ENCODE data around the gene TRIM43.
"Not testable (repeated sequence)": the region's sequence is repeated elsewhere in the genome, so short reads cannot be mapped to it uniquely, and the experiment has no call there.

Gene TRIM43
- total RNA-seq, result 0 reads per million in 3 donors

- H3K4me3 ChIP-seq (ENCODE audit: insufficient read depth, low read depth, low read length, poor library complexity, severe bottlenecking); H3K27me3 ChIP-seq (replicated peaks; ENCODE audit: control insufficient read depth, insufficient read depth, low read length, poor library complexity, severe bottlenecking); H3K36me3 ChIP-seq (ENCODE audit: control insufficient read depth, insufficient read depth, low read length); H3K27ac ChIP-seq (ENCODE audit: insufficient read depth, low read length, poor library complexity, severe bottlenecking); H3K9me3 ChIP-seq (ENCODE audit: control insufficient read depth, low read length); DNase-seq; H3K4me1 ChIP-seq (ENCODE audit: control insufficient read depth, insufficient read depth, low read length, poor library complexity, severe bottlenecking): not testable (repeated sequence)
These were observed at the start of gene TRIM43 for GRCh38 chr2:95591701-95592100. TRIM43 (plus strand) TSS chr2:95592001; CDS start chr2:95594024, 2,023 bp downstream.

- H3K4me1 ChIP-seq (ENCODE audit: control insufficient read depth, insufficient read depth, low read length, poor library complexity, severe bottlenecking), result no peaks in the 10 kb centered on the region
- no peaks in the 10 kb centered on the region for H3K27me3 ChIP-seq (replicated peaks; ENCODE audit: control insufficient read depth, insufficient read depth, low read length, poor library complexity, severe bottlenecking)
- no peak for DNase-seq
- H3K4me3 ChIP-seq (ENCODE audit: insufficient read depth, low read depth, low read length, poor library complexity, severe bottlenecking), result no peak overlapping the region
- H3K9me3 ChIP-seq (ENCODE audit: control insufficient read depth, low read length), result no peaks in the 10 kb centered on the region
- no peak overlapping the region for H3K27ac ChIP-seq (ENCODE audit: insufficient read depth, low read length, poor library complexity, severe bottlenecking)
- no peaks in the 10 kb centered on the region for H3K36me3 ChIP-seq (ENCODE audit: control insufficient read depth, insufficient read depth, low read length)
These were observed 40.7 kb upstream of the TRIM43 start for GRCh38 chr2:95551055-95551568.

- Histone ChIP-seq H3K4me3 (ENCODE audit: insufficient read depth, low read depth, low read length, poor library complexity, severe bottlenecking) (no peak overlapping the region), H3K27ac (ENCODE audit: insufficient read depth, low read length, poor library complexity, severe bottlenecking) (no peak overlapping the region), H3K27me3 (replicated peaks; ENCODE audit: control insufficient read depth, insufficient read depth, low read length, poor library complexity, severe bottlenecking) (no peaks in the 10 kb centered on the region), H3K36me3 (ENCODE audit: control insufficient read depth, insufficient read depth, low read length) (no peaks in the 10 kb centered on the region), H3K4me1 (ENCODE audit: control insufficient read depth, insufficient read depth, low read length, poor library complexity, severe bottlenecking) (no peaks in the 10 kb centered on the region), H3K9me3 (ENCODE audit: control insufficient read depth, low read length) (no peaks in the 10 kb centered on the region)
- DNase-seq, result no peak
These were observed 38.9 kb upstream of the TRIM43 start for GRCh38 chr2:95552911-95553310.

- Histone ChIP-seq H3K36me3 (ENCODE audit: control insufficient read depth, insufficient read depth, low read length) (no peaks in the 10 kb centered on the region), H3K27ac (ENCODE audit: insufficient read depth, low read length, poor library complexity, severe bottlenecking) (no peak overlapping the region), H3K4me1 (ENCODE audit: control insufficient read depth, insufficient read depth, low read length, poor library complexity, severe bottlenecking) (no peaks in the 10 kb centered on the region), H3K4me3 (ENCODE audit: insufficient read depth, low read depth, low read length, poor library complexity, severe bottlenecking) (no peak overlapping the region), H3K27me3 (replicated peaks; ENCODE audit: control insufficient read depth, insufficient read depth, low read length, poor library complexity, severe bottlenecking) (no peaks in the 10 kb centered on the region), H3K9me3 (ENCODE audit: control insufficient read depth, low read length) (no peaks in the 10 kb centered on the region)
- no peak for DNase-seq
These were observed 22.6 kb upstream of the TRIM43 start for GRCh38 chr2:95569170-95569569.

- no peaks in the 10 kb centered on the region for H3K36me3 ChIP-seq (ENCODE audit: control insufficient read depth, insufficient read depth, low read length)
- H3K4me3 ChIP-seq (ENCODE audit: insufficient read depth, low read depth, low read length, poor library complexity, severe bottlenecking), result no peak overlapping the region
- no peak for DNase-seq
- no peak overlapping the region for H3K27ac ChIP-seq (ENCODE audit: insufficient read depth, low read length, poor library complexity, severe bottlenecking)
- no peaks in the 10 kb centered on the region for H3K9me3 ChIP-seq (ENCODE audit: control insufficient read depth, low read length)
- H3K27me3 ChIP-seq (replicated peaks; ENCODE audit: control insufficient read depth, insufficient read depth, low read length, poor library complexity, severe bottlenecking), result no peaks in the 10 kb centered on the region
- no peaks in the 10 kb centered on the region for H3K4me1 ChIP-seq (ENCODE audit: control insufficient read depth, insufficient read depth, low read length, poor library complexity, severe bottlenecking)
These were observed 17.9 kb upstream of the TRIM43 start for GRCh38 chr2:95573866-95574265.

GRCh38 chr2:95574506-95574905, 17.3 kb upstream of the TRIM43 start:
- no peak for DNase-seq
- Histone ChIP-seq H3K4me1 (ENCODE audit: control insufficient read depth, insufficient read depth, low read length, poor library complexity, severe bottlenecking) (no peaks in the 10 kb centered on the region), H3K9me3 (ENCODE audit: control insufficient read depth, low read length) (no peaks in the 10 kb centered on the region), H3K27ac (ENCODE audit: insufficient read depth, low read length, poor library complexity, severe bottlenecking) (no peak overlapping the region), H3K36me3 (ENCODE audit: control insufficient read depth, insufficient read depth, low read length) (no peaks in the 10 kb centered on the region), H3K4me3 (ENCODE audit: insufficient read depth, low read depth, low read length, poor library complexity, severe bottlenecking) (no peak overlapping the region), H3K27me3 (replicated peaks; ENCODE audit: control insufficient read depth, insufficient read depth, low read length, poor library complexity, severe bottlenecking) (no peaks in the 10 kb centered on the region)

GRCh38 chr2:95575857-95576256, 15.9 kb upstream of the TRIM43 start:
- H3K27me3 ChIP-seq (replicated peaks; ENCODE audit: control insufficient read depth, insufficient read depth, low read length, poor library complexity, severe bottlenecking), result no peaks in the 10 kb centered on the region

GRCh38 chr2:95578539-95578938, 13.3 kb upstream of the TRIM43 start:
- no peaks in the 10 kb centered on the region for H3K4me1 ChIP-seq (ENCODE audit: control insufficient read depth, insufficient read depth, low read length, poor library complexity, severe bottlenecking)
- no peaks in the 10 kb centered on the region for H3K36me3 ChIP-seq (ENCODE audit: control insufficient read depth, insufficient read depth, low read length)
- no peaks in the 10 kb centered on the region for H3K27me3 ChIP-seq (replicated peaks; ENCODE audit: control insufficient read depth, insufficient read depth, low read length, poor library complexity, severe bottlenecking)
- no peak overlapping the region for H3K27ac ChIP-seq (ENCODE audit: insufficient read depth, low read length, poor library complexity, severe bottlenecking)
- no peaks in the 10 kb centered on the region for H3K9me3 ChIP-seq (ENCODE audit: control insufficient read depth, low read length)
- DNase-seq, result no peak
- H3K4me3 ChIP-seq (ENCODE audit: insufficient read depth, low read depth, low read length, poor library complexity, severe bottlenecking), result no peak overlapping the region

More at GRCh38 chr2:95575857-95576256, 15.9 kb upstream of the TRIM43 start:
- H3K4me1 ChIP-seq (ENCODE audit: control insufficient read depth, insufficient read depth, low read length, poor library complexity, severe bottlenecking), result no peaks in the 10 kb centered on the region
- no peak overlapping the region for H3K27ac ChIP-seq (ENCODE audit: insufficient read depth, low read length, poor library complexity, severe bottlenecking)
- no peaks in the 10 kb centered on the region for H3K36me3 ChIP-seq (ENCODE audit: control insufficient read depth, insufficient read depth, low read length)
- H3K9me3 ChIP-seq (ENCODE audit: control insufficient read depth, low read length), result no peaks in the 10 kb centered on the region
- H3K4me3 ChIP-seq (ENCODE audit: insufficient read depth, low read depth, low read length, poor library complexity, severe bottlenecking), result no peak overlapping the region
- no peak for DNase-seq

- H3K27ac ChIP-seq (ENCODE audit: insufficient read depth, low read length, poor library complexity, severe bottlenecking); H3K27me3 ChIP-seq (replicated peaks; ENCODE audit: control insufficient read depth, insufficient read depth, low read length, poor library complexity, severe bottlenecking); H3K36me3 ChIP-seq (ENCODE audit: control insufficient read depth, insufficient read depth, low read length); H3K4me3 ChIP-seq (ENCODE audit: insufficient read depth, low read depth, low read length, poor library complexity, severe bottlenecking); H3K4me1 ChIP-seq (ENCODE audit: control insufficient read depth, insufficient read depth, low read length, poor library complexity, severe bottlenecking); H3K9me3 ChIP-seq (ENCODE audit: control insufficient read depth, low read length); DNase-seq: not testable (repeated sequence)
These were observed 8.3 kb upstream of the TRIM43 start for GRCh38 chr2:95583545-95583944.

- not testable (repeated sequence) for H3K36me3 ChIP-seq (ENCODE audit: control insufficient read depth, insufficient read depth, low read length); H3K27me3 ChIP-seq (replicated peaks; ENCODE audit: control insufficient read depth, insufficient read depth, low read length, poor library complexity, severe bottlenecking); H3K4me1 ChIP-seq (ENCODE audit: control insufficient read depth, insufficient read depth, low read length, poor library complexity, severe bottlenecking); H3K9me3 ChIP-seq (ENCODE audit: control insufficient read depth, low read length); DNase-seq; H3K4me3 ChIP-seq (ENCODE audit: insufficient read depth, low read depth, low read length, poor library complexity, severe bottlenecking); H3K27ac ChIP-seq (ENCODE audit: insufficient read depth, low read length, poor library complexity, severe bottlenecking)
These were observed 7.5 kb upstream of the TRIM43 start for GRCh38 chr2:95584321-95584720.

Measured in effector memory CD4-positive, alpha-beta T cell (primary cell).